Ascending aorta (tissue), 2 donors: Measurements from ENCODE around the gene GPN3. TPM values are rescaled to one million over a fixed set of nuclear protein-coding genes. Genes with fewer than 3 reads are reported as not detected.

Experiments
- DNase-seq, 2 donors: peaks; one replicate each; pipeline ENCODE4 v3.0.0-alpha.2; 2019; ENCODE audit warnings: low spot score in 2 of 2
- H3K27ac ChIP-seq, 2 donors: fragments of 200-600 bp; sonication (generic); one replicate each; pipeline ENCODE4 v1.5.1; 2016 to 2017; ENCODE audit warnings: mild to moderate bottlenecking in 1 of 2
- H3K27me3 ChIP-seq: fragments of 200-600 bp; sonication (generic); one replicate; pipeline ENCODE4 v1.5.1; 2017
- H3K36me3 ChIP-seq, 2 donors: fragments of 200-600 bp; sonication (generic); one replicate each; pipeline ENCODE4 v1.5.1; 2016
- H3K4me1 ChIP-seq, 2 donors: fragments of 200-600 bp; sonication (generic); one replicate each; pipeline ENCODE4 v1.5.1; 2016 to 2017; ENCODE audit warnings: mild to moderate bottlenecking in 1 of 2
- H3K4me3 ChIP-seq, 2 donors: fragments of 200-600 bp; sonication (generic); one replicate each; pipeline ENCODE4 v1.5.1; 2016 to 2017; ENCODE audit warnings: mild to moderate bottlenecking in 1 of 2
- H3K9me3 ChIP-seq, 2 donors: fragments of 200-600 bp; sonication (generic); one replicate each; pipeline ENCODE4 v1.5.1; 2016
- CTCF ChIP-seq, 3 experiments: fragments of 200-600 bp in 2 of 3; fragments of 450-650 bp in 1 of 3; sonication (generic) in 2 of 3; IDR thresholded peaks; one replicate each; pipeline ENCODE4 v1.5.1; 2016 to 2019; ENCODE audit warnings: antibody characterized with exemption in 3 of 3, mild to moderate bottlenecking in 1 of 3, moderate library complexity in 1 of 3
- intact Hi-C: fragments of 100-400 bp; cut with DNase I; formaldehyde crosslinking; loops from one replicate; pipeline ENCODE4 v1.15.1; 2023
- total RNA-seq: library from RNA; depleted of rRNA; stranded (reverse); fragments of >200 nt; gene quantifications from one replicate; pipeline ENCODE4 v1.1.0, GENCODE V29; 2016

The GPN3 gene
- total RNA-seq, 1 donor from 2014 or later = 5.6 TPM

GRCh38 chr12:110453569-110454296 lies 14.3 kb downstream of the GPN3 start:
- no peak for TF ChIP-seq CTCF (IDR thresholded peaks at IDR 0.05)
- no peak overlapping the region for H3K27ac ChIP-seq
- H3K9me3 ChIP-seq = no peaks in the 10 kb centered on the region
- H3K4me3 ChIP-seq = no peak overlapping the region
- H3K36me3 ChIP-seq = peaks cover 31 to 55% of the 10 kb centered on the region in 2 donors
- intact Hi-C loops = loop anchor here (5.0 kb wide), 4 partner anchors 129 to 456 kb away; partner anchors contain the start of genes ANKRD13A, GIT2, PPP1CC and PPTC7
- no peaks in the 10 kb centered on the region for H3K27me3 ChIP-seq
- no peak for DNase-seq
- H3K4me1 ChIP-seq = peaks cover 4 to 5% of the 10 kb centered on the region in 2 donors

GRCh38 chr12:110451263-110451662 lies 16.8 kb downstream of the GPN3 start:
- H3K9me3 ChIP-seq = no peaks in the 10 kb centered on the region
- H3K27ac ChIP-seq = peak overlapping the region in 1 of 2 donors; percentile 92
- no peak for TF ChIP-seq CTCF (IDR thresholded peaks at IDR 0.05)
- no peak overlapping the region for H3K4me3 ChIP-seq
- H3K4me1 ChIP-seq = peaks cover 4 to 17% of the 10 kb centered on the region in 2 donors
- no peaks in the 10 kb centered on the region for H3K27me3 ChIP-seq
- intact Hi-C loops = loop anchor here (2.0 to 5.0 kb wide), 5 partner anchors 52 to 454 kb away; partner anchors contain the start of genes ANKRD13A, GIT2, PPP1CC and PPTC7
- no peak for DNase-seq
- peaks cover 28 to 35% of the 10 kb centered on the region in 2 donors for H3K36me3 ChIP-seq

- peak; percentile 76 to 98 for DNase-seq
- Histone ChIP-seq H3K4me1 (peaks cover 4 to 17% of the 10 kb centered on the region in 2 donors), H3K36me3 (peaks cover 21 to 30% of the 10 kb centered on the region in 2 donors), H3K4me3 (peak within 1 kb of the TSS; percentile 92 to 96), H3K9me3 (no peaks in the 10 kb centered on the region), H3K27ac (peak within 1 kb of the TSS; percentile 92 to 98), H3K27me3 (no peaks in the 10 kb centered on the region)
- peak; percentile 90 to 95 (median 92) for TF ChIP-seq CTCF (IDR thresholded peaks at IDR 0.05)
- intact Hi-C loops = loop anchor here (1.0 to 5.0 kb wide), 7 partner anchors 18 to 453 kb away; partner anchors contain the start of genes ANKRD13A, FAM216A, GIT2 and GPN3
Measured at GRCh38 chr12:110449799-110450497, 18.1 kb downstream of the GPN3 start, which contains the start of gene ARPC3. ARPC3 (minus strand) TSS chr12:110450337; CDS start chr12:110450260, 77 bp downstream.

GRCh38 chr12:110444455-110444854 lies 23.6 kb downstream of the GPN3 start:
- H3K27ac ChIP-seq = no peak overlapping the region
- H3K9me3 ChIP-seq = no peaks in the 10 kb centered on the region
- no peak for DNase-seq
- peaks cover 4 to 17% of the 10 kb centered on the region in 2 donors for H3K4me1 ChIP-seq
- H3K4me3 ChIP-seq = no peak overlapping the region
- TF ChIP-seq CTCF (IDR thresholded peaks at IDR 0.05) = no peak
- H3K36me3 ChIP-seq = peaks cover 56 to 57% of the 10 kb centered on the region in 2 donors
- no peaks in the 10 kb centered on the region for H3K27me3 ChIP-seq
- intact Hi-C loops = no loop called here

GRCh38 chr12:110436231-110436630 lies 31.8 kb downstream of the GPN3 start:
- Histone ChIP-seq H3K27ac (no peak overlapping the region), H3K9me3 (no peaks in the 10 kb centered on the region), H3K36me3 (peaks cover 61 to 72% of the 10 kb centered on the region in 2 donors), H3K27me3 (no peaks in the 10 kb centered on the region), H3K4me1 (no peaks in the 10 kb centered on the region), H3K4me3 (no peak overlapping the region)
- no peak for DNase-seq
- no peak for TF ChIP-seq CTCF (IDR thresholded peaks at IDR 0.05)
- intact Hi-C loops = no loop called here
